Gastrocnemius medialis (tissue), 4 donors: Measurements from ENCODE around the gene WWOX.

ENCODE experiments used
- CTCF ChIP-seq, 5 experiments: fragments of 450-650 bp in 3 of 5; fragments of 200-600 bp in 2 of 5; sonication (generic) in 2 of 5; IDR thresholded peaks in 4 of 5; conservative IDR thresholded peaks in 1 of 5; 1 replicate in 4 of 5; 2 replicates in 1 of 5; pipeline ENCODE4 v1.5.1; 2016 to 2019; ENCODE audit warnings: antibody characterized with exemption in 5 of 5, mild to moderate bottlenecking in 3 of 5, moderate library complexity in 3 of 5
- POLR2A ChIP-seq, 2 donors: fragments of 450-650 bp; IDR thresholded peaks; one replicate each; pipeline ENCODE4 v1.6.1; 2017; ENCODE audit warnings: antibody characterized with exemption in 2 of 2, mild to moderate bottlenecking in 2 of 2, moderate library complexity in 2 of 2

GRCh38 chr16:79107301-79107700 lies 1007.8 kb downstream of the WWOX start:
- TF ChIP-seq CTCF (IDR thresholded peaks at IDR 0.05 in 4 of 5, conservative IDR thresholded peaks at IDR 0.05 in 1 of 5) (no peak), POLR2A (IDR thresholded peaks at IDR 0.05) (no peak)
